WTC11 (cell line): Measurements from ENCODE around the gene BAK1.

Experiments used
- CREB1 ChIP-seq: sonication (generic); formaldehyde crosslinking; IDR thresholded peaks from 2 replicates; pipeline ENCODE4 v1.8.0; 2023; ENCODE audit warnings: mild to moderate bottlenecking, missing genetic modification reagents
- JUN ChIP-seq: sonication (generic); formaldehyde crosslinking; IDR thresholded peaks from 2 replicates; pipeline ENCODE4 v1.8.0; 2023; ENCODE audit warnings: mild to moderate bottlenecking, missing genetic modification reagents
- NFYB ChIP-seq: sonication (generic); formaldehyde crosslinking; conservative IDR thresholded peaks from 2 replicates; pipeline ENCODE4 v1.8.0; 2022; ENCODE audit warnings: low read depth, missing genetic modification reagents
- SOX15 ChIP-seq: fragments of 250-450 bp; sonication (Bioruptor Pico); IDR thresholded peaks from 2 replicates; pipeline ENCODE4 v1.9.0; 2021; ENCODE audit warnings: mild to moderate bottlenecking
- TF ChIP-seq, protein P1 (sequence below): sonication (generic); formaldehyde crosslinking; IDR thresholded peaks from 2 replicates; pipeline ENCODE4 v1.8.1; 2022; ENCODE audit warnings: low read depth, mild to moderate bottlenecking, moderate library complexity, missing genetic modification reagents, borderline replicate concordance
- TF ChIP-seq, protein P2 (sequence below): fragments of 200-600 bp; IDR thresholded peaks from 2 replicates; pipeline ENCODE4 v1.8.0; 2022; ENCODE audit warnings: antibody characterized with exemption
- TF ChIP-seq, protein P3 (sequence below): sonication (generic); formaldehyde crosslinking; IDR thresholded peaks from 2 replicates; pipeline ENCODE4 v1.8.1; 2023; ENCODE audit warnings: mild to moderate bottlenecking, missing genetic modification reagents, borderline replicate concordance
- TF ChIP-seq, protein P4 (sequence below): fragments of 250-450 bp; sonication (Bioruptor Pico); IDR thresholded peaks from 2 replicates; pipeline ENCODE4 v2.1.2; 2022; ENCODE audit warnings: mild to moderate bottlenecking, moderate library complexity

DNA sequence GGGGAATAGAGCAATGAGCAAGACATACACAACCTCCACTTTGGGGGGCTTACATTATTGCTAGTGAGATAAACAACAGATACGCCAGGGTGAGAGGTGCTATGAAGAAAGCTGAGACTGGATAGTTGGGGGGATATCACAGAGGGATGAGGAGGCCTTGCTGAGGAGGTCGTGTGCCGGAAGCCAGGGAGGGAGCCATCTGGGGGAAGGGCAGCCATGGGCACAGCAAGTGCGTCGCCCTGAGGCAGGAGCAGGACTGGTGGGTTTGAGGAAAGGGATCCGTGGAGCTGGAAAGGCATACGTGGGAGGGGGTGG, 12.2 kb upstream of the BAK1 start:
- TF ChIP-seq, protein P1, sequence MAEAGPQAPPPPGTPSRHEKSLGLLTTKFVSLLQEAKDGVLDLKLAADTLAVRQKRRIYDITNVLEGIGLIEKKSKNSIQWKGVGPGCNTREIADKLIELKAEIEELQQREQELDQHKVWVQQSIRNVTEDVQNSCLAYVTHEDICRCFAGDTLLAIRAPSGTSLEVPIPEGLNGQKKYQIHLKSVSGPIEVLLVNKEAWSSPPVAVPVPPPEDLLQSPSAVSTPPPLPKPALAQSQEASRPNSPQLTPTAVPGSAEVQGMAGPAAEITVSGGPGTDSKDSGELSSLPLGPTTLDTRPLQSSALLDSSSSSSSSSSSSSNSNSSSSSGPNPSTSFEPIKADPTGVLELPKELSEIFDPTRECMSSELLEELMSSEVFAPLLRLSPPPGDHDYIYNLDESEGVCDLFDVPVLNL, result no peak
- TF ChIP-seq SOX15 (CRISPR knock-in tag) (no peak), NFYB (no peak), CREB1 (CRISPR knock-in tag) (no peak), JUN (CRISPR knock-in tag) (no peak)
- TF ChIP-seq, protein P2, sequence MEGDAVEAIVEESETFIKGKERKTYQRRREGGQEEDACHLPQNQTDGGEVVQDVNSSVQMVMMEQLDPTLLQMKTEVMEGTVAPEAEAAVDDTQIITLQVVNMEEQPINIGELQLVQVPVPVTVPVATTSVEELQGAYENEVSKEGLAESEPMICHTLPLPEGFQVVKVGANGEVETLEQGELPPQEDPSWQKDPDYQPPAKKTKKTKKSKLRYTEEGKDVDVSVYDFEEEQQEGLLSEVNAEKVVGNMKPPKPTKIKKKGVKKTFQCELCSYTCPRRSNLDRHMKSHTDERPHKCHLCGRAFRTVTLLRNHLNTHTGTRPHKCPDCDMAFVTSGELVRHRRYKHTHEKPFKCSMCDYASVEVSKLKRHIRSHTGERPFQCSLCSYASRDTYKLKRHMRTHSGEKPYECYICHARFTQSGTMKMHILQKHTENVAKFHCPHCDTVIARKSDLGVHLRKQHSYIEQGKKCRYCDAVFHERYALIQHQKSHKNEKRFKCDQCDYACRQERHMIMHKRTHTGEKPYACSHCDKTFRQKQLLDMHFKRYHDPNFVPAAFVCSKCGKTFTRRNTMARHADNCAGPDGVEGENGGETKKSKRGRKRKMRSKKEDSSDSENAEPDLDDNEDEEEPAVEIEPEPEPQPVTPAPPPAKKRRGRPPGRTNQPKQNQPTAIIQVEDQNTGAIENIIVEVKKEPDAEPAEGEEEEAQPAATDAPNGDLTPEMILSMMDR, result no peak
- TF ChIP-seq, protein P3, sequence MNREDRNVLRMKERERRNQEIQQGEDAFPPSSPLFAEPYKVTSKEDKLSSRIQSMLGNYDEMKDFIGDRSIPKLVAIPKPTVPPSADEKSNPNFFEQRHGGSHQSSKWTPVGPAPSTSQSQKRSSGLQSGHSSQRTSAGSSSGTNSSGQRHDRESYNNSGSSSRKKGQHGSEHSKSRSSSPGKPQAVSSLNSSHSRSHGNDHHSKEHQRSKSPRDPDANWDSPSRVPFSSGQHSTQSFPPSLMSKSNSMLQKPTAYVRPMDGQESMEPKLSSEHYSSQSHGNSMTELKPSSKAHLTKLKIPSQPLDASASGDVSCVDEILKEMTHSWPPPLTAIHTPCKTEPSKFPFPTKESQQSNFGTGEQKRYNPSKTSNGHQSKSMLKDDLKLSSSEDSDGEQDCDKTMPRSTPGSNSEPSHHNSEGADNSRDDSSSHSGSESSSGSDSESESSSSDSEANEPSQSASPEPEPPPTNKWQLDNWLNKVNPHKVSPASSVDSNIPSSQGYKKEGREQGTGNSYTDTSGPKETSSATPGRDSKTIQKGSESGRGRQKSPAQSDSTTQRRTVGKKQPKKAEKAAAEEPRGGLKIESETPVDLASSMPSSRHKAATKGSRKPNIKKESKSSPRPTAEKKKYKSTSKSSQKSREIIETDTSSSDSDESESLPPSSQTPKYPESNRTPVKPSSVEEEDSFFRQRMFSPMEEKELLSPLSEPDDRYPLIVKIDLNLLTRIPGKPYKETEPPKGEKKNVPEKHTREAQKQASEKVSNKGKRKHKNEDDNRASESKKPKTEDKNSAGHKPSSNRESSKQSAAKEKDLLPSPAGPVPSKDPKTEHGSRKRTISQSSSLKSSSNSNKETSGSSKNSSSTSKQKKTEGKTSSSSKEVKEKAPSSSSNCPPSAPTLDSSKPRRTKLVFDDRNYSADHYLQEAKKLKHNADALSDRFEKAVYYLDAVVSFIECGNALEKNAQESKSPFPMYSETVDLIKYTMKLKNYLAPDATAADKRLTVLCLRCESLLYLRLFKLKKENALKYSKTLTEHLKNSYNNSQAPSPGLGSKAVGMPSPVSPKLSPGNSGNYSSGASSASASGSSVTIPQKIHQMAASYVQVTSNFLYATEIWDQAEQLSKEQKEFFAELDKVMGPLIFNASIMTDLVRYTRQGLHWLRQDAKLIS (CRISPR knock-in tag), result no peak
- TF ChIP-seq, protein P4, sequence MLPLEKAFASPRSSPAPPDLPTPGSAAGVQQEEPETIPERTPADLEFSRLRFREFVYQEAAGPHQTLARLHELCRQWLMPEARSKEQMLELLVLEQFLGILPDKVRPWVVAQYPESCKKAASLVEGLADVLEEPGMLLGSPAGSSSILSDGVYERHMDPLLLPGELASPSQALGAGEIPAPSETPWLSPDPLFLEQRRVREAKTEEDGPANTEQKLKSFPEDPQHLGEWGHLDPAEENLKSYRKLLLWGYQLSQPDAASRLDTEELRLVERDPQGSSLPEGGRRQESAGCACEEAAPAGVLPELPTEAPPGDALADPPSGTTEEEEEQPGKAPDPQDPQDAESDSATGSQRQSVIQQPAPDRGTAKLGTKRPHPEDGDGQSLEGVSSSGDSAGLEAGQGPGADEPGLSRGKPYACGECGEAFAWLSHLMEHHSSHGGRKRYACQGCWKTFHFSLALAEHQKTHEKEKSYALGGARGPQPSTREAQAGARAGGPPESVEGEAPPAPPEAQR (CRISPR knock-in tag), result no peak
